ENCODE results near the gene EBF4.

- TF ChIP-seq CTCF (IDR thresholded peaks at IDR 0.05; ENCODE audit: poor library complexity, severe bottlenecking): no peak
- no peak for TF ChIP-seq EZH2 (IDR thresholded peaks at IDR 0.05; ENCODE audit: borderline replicate concordance, insufficient read depth, low read length, poor library complexity, severe bottlenecking)
- no peak for TF ChIP-seq EP300 (conservative IDR thresholded peaks at IDR 0.05; ENCODE audit: poor library complexity, severe bottlenecking)
- TF ChIP-seq TAF1 (IDR thresholded peaks at IDR 0.05; ENCODE audit: low read depth): no peak
- no peak for TF ChIP-seq POLR2AphosphoS5 (IDR thresholded peaks at IDR 0.05)
Measured at GRCh38 chr20:2767768-2768631, 75.4 kb downstream of the EBF4 start.

Measured in neural cell (in vitro differentiated cells).